IMR-90 (cell line): Measurements from ENCODE around the gene PP2D1. TPM values are rescaled to one million over a fixed set of nuclear protein-coding genes. Genes with fewer than 3 reads are reported as not detected.

Experiments used
- ATAC-seq: fragments of 200-7000 bp; cut with Tn5 transposase; 2 replicates; pipeline ENCODE4 v1.9.1; 2020; ENCODE audit warnings: low read depth, mild to moderate bottlenecking, moderate library complexity
- BruUV-seq: library from RNA; stranded (reverse); fragments of 400-500 nt; replicated peaks from 2 replicates; lab custom pipeline; 2021; lab: Mats Ljungman, UMichigan
- CTCF ChIA-PET: fragments of 300-600 bp; formaldehyde crosslinking; extraction: SDS; loops from one replicate; lab custom pipeline; 2021; ENCODE audit warnings: antibody characterized with exemption; lab: Yijun Ruan, JAX
- POLR2A ChIA-PET: fragments of 300-600 bp; sonication (Branson Sonifier 250); formaldehyde crosslinking; loops from one replicate; lab custom pipeline; 2022; ENCODE audit warnings: antibody characterized with exemption; ENCODE audit not compliant: unreplicated experiment; lab: Charles Lee
- DNase-seq: peaks from one replicate; pipeline ENCODE4 v3.0.0; 2013
- H2AFZ ChIP-seq: replicated peaks from 2 replicates; pipeline ENCODE3; 2013; ENCODE audit warnings: low read length, mild to moderate bottlenecking; ENCODE audit not compliant: poor library complexity
- H2AK5ac ChIP-seq: 2 replicates; pipeline ENCODE4 v1.6.1; 2013; ENCODE audit warnings: low read depth, low read length, inconsistent platforms
- H2AK9ac ChIP-seq: replicated peaks from 2 replicates; pipeline ENCODE3; 2013; ENCODE audit warnings: mild to moderate bottlenecking, low read depth, low read length, moderate library complexity; ENCODE audit not compliant: poor library complexity
- H2BK120ac ChIP-seq: 2 replicates; pipeline ENCODE4 v1.6.1; 2013; ENCODE audit warnings: low read depth, low read length, inconsistent platforms
- H2BK15ac ChIP-seq: 3 replicates; pipeline ENCODE4 v1.6.1; 2013; ENCODE audit warnings: low read depth, low read length, inconsistent platforms
- H2BK20ac ChIP-seq: 2 replicates; pipeline ENCODE4 v1.6.1; 2013; ENCODE audit warnings: low read depth, mild to moderate bottlenecking, inconsistent platforms, low read length, moderate library complexity
- H2BK5ac ChIP-seq: 2 replicates; pipeline ENCODE4 v1.6.1; 2013; ENCODE audit warnings: mild to moderate bottlenecking, low read depth, low read length, inconsistent platforms; ENCODE audit not compliant: poor library complexity, severe bottlenecking
- H3K14ac ChIP-seq: replicated peaks from 2 replicates; pipeline ENCODE4 v1.6.1; 2013; ENCODE audit warnings: low read depth, low read length, inconsistent platforms
- H3K18ac ChIP-seq: 2 replicates; pipeline ENCODE4 v1.6.1; 2013; ENCODE audit warnings: low read depth, low read length, control low read depth
- H3K23ac ChIP-seq: 2 replicates; pipeline ENCODE4 v1.6.1; 2013; ENCODE audit warnings: low read depth, low read length, inconsistent platforms
- H3K27ac ChIP-seq: 2 replicates; pipeline ENCODE4 v1.5.1; 2013; ENCODE audit warnings: mild to moderate bottlenecking, control low read depth, low read length; ENCODE audit not compliant: insufficient read depth
- H3K27me3 ChIP-seq: 2 replicates; pipeline ENCODE4 v1.6.1; 2013; ENCODE audit warnings: low read length; ENCODE audit not compliant: control insufficient read depth, insufficient read depth
- H3K36me3 ChIP-seq: 2 replicates; pipeline ENCODE4 v1.6.1; 2013; ENCODE audit warnings: low read length, mixed read lengths; ENCODE audit not compliant: control insufficient read depth, insufficient read depth
- H3K4ac ChIP-seq: 2 replicates; pipeline ENCODE4 v1.6.1; 2013; ENCODE audit warnings: low read depth, low read length, inconsistent platforms
- H3K4me1 ChIP-seq: 2 replicates; pipeline ENCODE4 v1.6.1; 2013; ENCODE audit warnings: low read length, mixed read lengths; ENCODE audit not compliant: control insufficient read depth, insufficient read depth
- H3K4me2 ChIP-seq: 2 replicates; pipeline ENCODE4 v1.6.1; 2013; ENCODE audit warnings: low read depth, mild to moderate bottlenecking, control low read depth, low read length, moderate library complexity
- H3K4me3 ChIP-seq: 2 replicates; pipeline ENCODE4 v1.5.1; 2013; ENCODE audit warnings: low read depth, mild to moderate bottlenecking, control low read depth, low read length, moderate library complexity; ENCODE audit not compliant: insufficient read depth
- H3K56ac ChIP-seq: 2 replicates; pipeline ENCODE4 v1.6.1; 2013; ENCODE audit warnings: low read length, inconsistent platforms; ENCODE audit not compliant: insufficient read depth; ENCODE audit errors: extremely low read depth
- H3K79me1 ChIP-seq, 2 experiments: 2 replicates each; pipeline ENCODE4 v1.6.1; 2013; ENCODE audit warnings: low read length in 2 of 2, inconsistent platforms in 1 of 2, low read depth in 1 of 2
- H3K9ac ChIP-seq: 2 replicates; pipeline ENCODE4 v1.6.1; 2013; ENCODE audit warnings: low read depth, low read length, control low read depth
- H3K9me1 ChIP-seq: 2 replicates; pipeline ENCODE4 v1.6.1; 2013; ENCODE audit warnings: low read length, inconsistent platforms; ENCODE audit not compliant: insufficient read depth
- H3K9me3 ChIP-seq: 2 replicates; pipeline ENCODE4 v1.6.1; 2013; ENCODE audit warnings: low read length; ENCODE audit not compliant: control insufficient read depth, insufficient read depth
- H4K20me1 ChIP-seq: 2 replicates; pipeline ENCODE4 v1.6.1; 2013; ENCODE audit warnings: low read length, inconsistent platforms; ENCODE audit not compliant: insufficient read depth
- H4K5ac ChIP-seq: 2 replicates; pipeline ENCODE4 v1.6.1; 2013; ENCODE audit warnings: mild to moderate bottlenecking, low read depth, low read length, control low read depth
- H4K8ac ChIP-seq, 2 experiments: 2 replicates each; pipeline ENCODE4 v1.6.1; 2013; ENCODE audit warnings: low read depth in 2 of 2, low read length in 2 of 2, control low read depth in 1 of 2, inconsistent platforms in 1 of 2
- H4K91ac ChIP-seq: 2 replicates; pipeline ENCODE4 v1.6.1; 2013; ENCODE audit warnings: low read depth, low read length, inconsistent platforms; ENCODE audit not compliant: insufficient read depth
- BHLHE40 ChIP-seq: fragments of 150-350 bp; IDR thresholded peaks from 2 replicates; pipeline ENCODE4 v1.6.1; 2016; ENCODE audit warnings: mild to moderate bottlenecking, low read depth, low read length
- CEBPB ChIP-seq: IDR thresholded peaks from 2 replicates; pipeline ENCODE4 v1.6.1; 2012; ENCODE audit warnings: low read depth, low read length, improper control_type of control experiment
- CTCF ChIP-seq: conservative IDR thresholded peaks from 2 replicates; pipeline ENCODE4 v1.5.1; 2012; ENCODE audit warnings: mild to moderate bottlenecking, low read depth, low read length, improper control_type of control experiment
- MAFK ChIP-seq: IDR thresholded peaks from 2 replicates; pipeline ENCODE4 v1.6.1; 2012; ENCODE audit warnings: low read depth, low read length, improper control_type of control experiment
- MAZ ChIP-seq: IDR thresholded peaks from 2 replicates; pipeline ENCODE4 v1.6.1; 2012; ENCODE audit warnings: low read depth, mild to moderate bottlenecking, low read length, improper control_type of control experiment, moderate library complexity, borderline replicate concordance
- MXI1 ChIP-seq: IDR thresholded peaks from 2 replicates; pipeline ENCODE4 v1.6.1; 2012; ENCODE audit warnings: low read depth, mild to moderate bottlenecking, low read length, moderate library complexity, borderline replicate concordance
- NFE2L2 ChIP-seq: fragments of 150-350 bp; IDR thresholded peaks from 2 replicates; pipeline ENCODE4 v1.6.1; 2016; ENCODE audit warnings: low read depth, mild to moderate bottlenecking, low read length
- POLR2A ChIP-seq: IDR thresholded peaks from 2 replicates; pipeline ENCODE4 v1.6.1; 2012; ENCODE audit warnings: mild to moderate bottlenecking, low read depth, low read length
- RAD21 ChIP-seq: IDR thresholded peaks from 2 replicates; pipeline ENCODE4 v1.6.1; 2012; ENCODE audit warnings: low read length, improper control_type of control experiment
- RFX5 ChIP-seq: IDR thresholded peaks from 2 replicates; pipeline ENCODE4 v1.8.0; 2012; ENCODE audit warnings: low read depth, mild to moderate bottlenecking, low read length, moderate library complexity
- SMC3 ChIP-seq: fragments of 150-350 bp; IDR thresholded peaks from 2 replicates; pipeline ENCODE4 v1.6.1; 2016; ENCODE audit warnings: low read depth, mild to moderate bottlenecking, antibody characterized with exemption, low read length, moderate library complexity
- USF2 ChIP-seq: fragments of 150-350 bp; IDR thresholded peaks from 2 replicates; pipeline ENCODE4 v1.6.1; 2017; ENCODE audit warnings: mild to moderate bottlenecking, antibody characterized with exemption, low read length, low read depth
- WGBS, 2 experiments: methylation state at CpG; one replicate each; pipeline versions ENCODE4 v1.1.5 to v1.1.7; 2013; ENCODE audit warnings: missing lambda C conversion rate in 2 of 2; ENCODE audit not compliant: insufficient read length in 1 of 2; ENCODE audit errors: extremely low coverage in 2 of 2; 5-methylcytosine and 5-hydroxymethylcytosine counted together
- dilution Hi-C: fragments of 300-500 bp; cut with HindIII; formaldehyde crosslinking; loops from one replicate; pipeline ENCODE4 v1.14.3; 2018; ENCODE audit warnings: low sequenced_read_pairs; ENCODE audit not compliant: unreplicated experiment
- in situ Hi-C: fragments of 300-500 bp; cut with MboI; formaldehyde crosslinking; loops from 3 replicates; pipeline ENCODE4 v1.14.3; 2019; ENCODE audit warnings: low sequenced_read_pairs, inconsistent platforms, mixed read lengths
- intact Hi-C: fragments of 100-400 bp; cut with micrococcal nuclease; formaldehyde crosslinking; loops from 2 replicates; pipeline ENCODE4 v1.10.0; 2022
- polyA plus RNA-seq, 3 experiments: library from polyadenylated mRNA; depleted of rRNA; stranded (reverse); fragments of >200 nt; gene quantifications; 2 replicates each; pipeline ENCODE4 v1.2.3, GENCODE V29; 2012; ENCODE audit warnings: low replicate concordance in 1 of 3
- total RNA-seq: library from RNA; depleted of rRNA; stranded (reverse); fragments of >200 nt; gene quantifications from 2 replicates; pipeline ENCODE4 v1.2.3, GENCODE V29; 2012
- TF ChIP-seq, protein P1 (sequence below): fragments of 150-350 bp; IDR thresholded peaks from 2 replicates; pipeline ENCODE4 v1.6.1; 2016; ENCODE audit warnings: low read depth, mild to moderate bottlenecking, low read length, moderate library complexity, borderline replicate concordance

The PP2D1 gene
- total and polyA plus RNA-seq, 2 of the 4 experiments (the other 2 are of a cell fraction) = not detected

DNA sequence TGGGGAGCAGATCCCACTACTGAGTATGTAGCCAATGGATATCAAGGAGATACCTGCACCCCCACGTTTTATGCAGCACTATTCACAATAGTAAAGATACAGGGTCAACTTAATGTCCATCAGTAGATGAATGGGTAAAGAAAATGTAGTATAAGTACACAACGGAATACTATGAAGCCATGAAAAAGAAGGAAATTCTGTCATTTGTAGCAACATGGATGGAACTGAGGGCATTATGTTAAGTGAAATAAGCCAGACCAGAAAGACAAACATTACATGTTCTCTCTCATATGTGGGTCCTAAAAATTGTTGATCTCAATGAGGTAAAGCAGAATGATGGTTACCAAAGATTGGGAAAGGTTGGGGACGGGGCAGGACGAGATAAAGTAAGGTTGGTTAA, 14.6 kb downstream of the PP2D1 start:
- Histone ChIP-seq H3K36me3 (no peaks in the 10 kb centered on the region), H3K4me2 (no peak overlapping the region), H2AFZ (no peak overlapping the region), H3K4me3 (no peak overlapping the region), H3K14ac (no peak overlapping the region), H2BK5ac (no peak overlapping the region), H3K79me1 (no peaks in the 10 kb centered on the region), H3K9me3 (no peaks in the 10 kb centered on the region), H2BK20ac (no peak overlapping the region), H3K23ac (no peak overlapping the region), H3K9me1 (no peaks in the 10 kb centered on the region), H2AK5ac (no peak overlapping the region), H3K4me1 (no peaks in the 10 kb centered on the region), H4K20me1 (no peaks in the 10 kb centered on the region), H3K56ac (no peak overlapping the region), H3K9ac (no peak overlapping the region), H3K18ac (no peak overlapping the region), H4K5ac (no peak overlapping the region), H2BK15ac (no peak overlapping the region), H2AK9ac (no peak overlapping the region), H4K8ac (no peak overlapping the region), H4K91ac (no peak overlapping the region), H3K27ac (no peak overlapping the region), H2BK120ac (no peak overlapping the region), H3K27me3 (no peaks in the 10 kb centered on the region), H3K4ac (no peak overlapping the region)
- ATAC-seq (no peak), DNase-seq (no peak)
- no peak for TF ChIP-seq SMC3
- no peak for TF ChIP-seq CEBPB
- no peak for TF ChIP-seq CTCF
- no peak for TF ChIP-seq MXI1
- TF ChIP-seq BHLHE40 = no peak
- no peak for TF ChIP-seq NFE2L2
- no peak for TF ChIP-seq MAZ
- TF ChIP-seq, protein P1, sequence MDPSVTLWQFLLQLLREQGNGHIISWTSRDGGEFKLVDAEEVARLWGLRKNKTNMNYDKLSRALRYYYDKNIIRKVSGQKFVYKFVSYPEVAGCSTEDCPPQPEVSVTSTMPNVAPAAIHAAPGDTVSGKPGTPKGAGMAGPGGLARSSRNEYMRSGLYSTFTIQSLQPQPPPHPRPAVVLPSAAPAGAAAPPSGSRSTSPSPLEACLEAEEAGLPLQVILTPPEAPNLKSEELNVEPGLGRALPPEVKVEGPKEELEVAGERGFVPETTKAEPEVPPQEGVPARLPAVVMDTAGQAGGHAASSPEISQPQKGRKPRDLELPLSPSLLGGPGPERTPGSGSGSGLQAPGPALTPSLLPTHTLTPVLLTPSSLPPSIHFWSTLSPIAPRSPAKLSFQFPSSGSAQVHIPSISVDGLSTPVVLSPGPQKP = no peak
- no peak for TF ChIP-seq RFX5
- no peak for TF ChIP-seq USF2
- TF ChIP-seq MAFK = no peak
- TF ChIP-seq POLR2A = no peak
- TF ChIP-seq RAD21 = no peak
- dilution Hi-C loops = no loop called here
- no TSS peak for BruUV-seq
- ChIA-PET CTCF (no interaction called here), POLR2A (no interaction called here)
- intact Hi-C loops = no loop called here
- in situ Hi-C loops = no loop called here
- 100% methylated on average over 2 of the region's 4 CpGs; no CpG with 5 or more reads in 1 of the 2 experiments for WGBS, 2 experiments
